H9 (cell line): ENCODE measurements around the gene NTRK2. TPM values are rescaled to one million over a fixed set of nuclear protein-coding genes. Genes with fewer than 3 reads are reported as not detected.

Experiments used
- DNase-seq: peaks from one replicate; pipeline ENCODE4 v3.0.0-alpha.2; 2017
- H2AFZ ChIP-seq: one replicate; pipeline ENCODE4 v1.6.1; 2013; ENCODE audit warnings: mild to moderate bottlenecking, low read length, control low read depth, moderate library complexity
- H2AK5ac ChIP-seq: 2 replicates; pipeline ENCODE4 v1.6.1; 2013; ENCODE audit warnings: low read length, control low read depth, mixed read lengths; ENCODE audit not compliant: insufficient read length
- H2BK120ac ChIP-seq: one replicate; pipeline ENCODE4 v1.6.1; 2013; ENCODE audit warnings: low read depth, mild to moderate bottlenecking, low read length, control low read depth, inconsistent platforms; ENCODE audit not compliant: poor library complexity, severe bottlenecking
- H2BK12ac ChIP-seq: 2 replicates; pipeline ENCODE4 v1.6.1; 2013; ENCODE audit warnings: low read length, control low read depth, mixed read lengths, low read depth; ENCODE audit not compliant: insufficient read length
- H2BK15ac ChIP-seq: 2 replicates; pipeline ENCODE4 v1.6.1; 2013; ENCODE audit warnings: low read depth, low read length, control low read depth
- H2BK20ac ChIP-seq: one replicate; pipeline ENCODE4 v1.6.1; 2013; ENCODE audit warnings: low read depth, mild to moderate bottlenecking, low read length, control low read depth, inconsistent platforms; ENCODE audit not compliant: poor library complexity, severe bottlenecking
- H2BK5ac ChIP-seq: 2 replicates; pipeline ENCODE4 v1.6.1; 2013; ENCODE audit warnings: low read length, control low read depth, mixed read lengths; ENCODE audit not compliant: insufficient read length
- H3K14ac ChIP-seq: 2 replicates; pipeline ENCODE4 v1.6.1; 2013; ENCODE audit warnings: low read length, control low read depth; ENCODE audit not compliant: insufficient read depth
- H3K18ac ChIP-seq: 2 replicates; pipeline ENCODE4 v1.6.1; 2013; ENCODE audit warnings: low read depth, mild to moderate bottlenecking, mixed read lengths, low read length, control low read depth; ENCODE audit not compliant: insufficient read length
- H3K23ac ChIP-seq: 2 replicates; pipeline ENCODE4 v1.6.1; 2013; ENCODE audit warnings: low read length, control low read depth, mixed read lengths, low read depth; ENCODE audit not compliant: insufficient read length
- H3K23me2 ChIP-seq: 2 replicates; pipeline ENCODE4 v1.6.1; 2013; ENCODE audit warnings: low read depth, mild to moderate bottlenecking, mixed read lengths, low read length, control low read depth; ENCODE audit not compliant: insufficient read length, poor library complexity, severe bottlenecking
- H3K27ac ChIP-seq: 2 replicates; pipeline ENCODE4 v1.5.1; 2013; ENCODE audit warnings: low read length, control low read depth, mixed read lengths, low read depth; ENCODE audit not compliant: insufficient read length
- H3K27me3 ChIP-seq: 2 replicates; pipeline ENCODE4 v1.6.1; 2013; ENCODE audit warnings: low read length, control low read depth, inconsistent platforms; ENCODE audit not compliant: insufficient read depth
- H3K4ac ChIP-seq: 2 replicates; pipeline ENCODE4 v1.6.1; 2013; ENCODE audit warnings: low read depth, mild to moderate bottlenecking, control low read depth, inconsistent platforms, low read length, moderate library complexity
- H3K4me1 ChIP-seq: 2 replicates; pipeline ENCODE4 v1.6.1; 2013; ENCODE audit warnings: low read length, control low read depth, inconsistent platforms; ENCODE audit not compliant: insufficient read depth
- H3K4me2 ChIP-seq: 2 replicates; pipeline ENCODE4 v1.6.1; 2013; ENCODE audit warnings: low read length, control low read depth, mixed read lengths; ENCODE audit not compliant: insufficient read length, insufficient read depth
- H3K56ac ChIP-seq: 2 replicates; pipeline ENCODE4 v1.6.1; 2013; ENCODE audit warnings: low read depth, mild to moderate bottlenecking, mixed read lengths, low read length, control low read depth; ENCODE audit not compliant: insufficient read length
- H3K79me1 ChIP-seq: 2 replicates; pipeline ENCODE4 v1.6.1; 2013; ENCODE audit warnings: low read depth, mild to moderate bottlenecking, moderate library complexity, low read length, control low read depth, inconsistent platforms; ENCODE audit not compliant: insufficient read depth, poor library complexity, severe bottlenecking
- H3K79me2 ChIP-seq: 2 replicates; pipeline ENCODE4 v1.6.1; 2013; ENCODE audit warnings: low read length, control low read depth, inconsistent platforms; ENCODE audit not compliant: insufficient read depth
- H3K9ac ChIP-seq: 2 replicates; pipeline ENCODE4 v1.6.1; 2013; ENCODE audit warnings: low read length, control low read depth, mixed read lengths; ENCODE audit not compliant: insufficient read length; ENCODE audit errors: extremely low read depth
- H3K9me3 ChIP-seq: one replicate; pipeline ENCODE4 v1.6.1; 2013; ENCODE audit warnings: low read depth, low read length, inconsistent platforms; ENCODE audit not compliant: control insufficient read depth
- H3T11ph ChIP-seq: one replicate; pipeline ENCODE4 v1.6.1; 2013; ENCODE audit warnings: mild to moderate bottlenecking, low read length, control low read depth, inconsistent platforms
- H4K20me1 ChIP-seq: one replicate; pipeline ENCODE4 v1.6.1; 2013; ENCODE audit not compliant: control insufficient read depth, insufficient read length, insufficient read depth
- H4K5ac ChIP-seq: 2 replicates; pipeline ENCODE4 v1.6.1; 2013; ENCODE audit warnings: low read depth, mild to moderate bottlenecking, mixed read lengths, low read length, control low read depth; ENCODE audit not compliant: insufficient read length
- H4K8ac ChIP-seq: replicated peaks from 2 replicates; pipeline ENCODE4 v1.6.1; 2013; ENCODE audit warnings: low read length, control low read depth, mixed read lengths, low read depth; ENCODE audit not compliant: insufficient read length
- H4K91ac ChIP-seq: 2 replicates; pipeline ENCODE4 v1.6.1; 2013; ENCODE audit warnings: low read depth, mild to moderate bottlenecking, moderate library complexity, mixed read lengths, low read length, control low read depth; ENCODE audit not compliant: insufficient read length
- H3K27ac Mint-ChIP-seq, 3 experiments: 2 replicates in 2 of 3; 3 replicates in 1 of 3; pipeline ENCODE4 v1.8.0; 2020 to 2021; ENCODE audit warnings: mixed read lengths in 3 of 3, mild to moderate bottlenecking in 1 of 3, moderate library complexity in 1 of 3
- H3K27me3 Mint-ChIP-seq: 2 replicates; pipeline ENCODE4 v1.8.0; 2021; ENCODE audit warnings: low read depth, mild to moderate bottlenecking, moderate library complexity, mixed read lengths
- H3K36me3 Mint-ChIP-seq, 3 experiments: 2 replicates in 2 of 3; 3 replicates in 1 of 3; pipeline ENCODE4 v1.8.0; 2020 to 2021; ENCODE audit warnings: low read depth in 3 of 3, mixed read lengths in 3 of 3; ENCODE audit not compliant: insufficient read depth in 1 of 3
- H3K4me1 Mint-ChIP-seq, 2 experiments: 2 replicates each; pipeline ENCODE4 v1.8.0; 2020; ENCODE audit warnings: mixed read lengths in 2 of 2
- H3K4me3 Mint-ChIP-seq, 2 experiments: 2 replicates in 1 of 2; 3 replicates in 1 of 2; pipeline ENCODE4 v1.8.0; 2020 to 2021; ENCODE audit warnings: mild to moderate bottlenecking in 2 of 2, mixed read lengths in 2 of 2, moderate library complexity in 1 of 2
- H3K9me3 Mint-ChIP-seq, 2 experiments: 2 replicates in 1 of 2; 3 replicates in 1 of 2; pipeline ENCODE4 v1.8.0; 2020; ENCODE audit warnings: mild to moderate bottlenecking in 2 of 2, mixed read lengths in 2 of 2, moderate library complexity in 1 of 2
- WGBS: extraction: QIAGEN DNeasy Blood & Tissue Kit; methylation state at CpG from one replicate; pipeline ENCODE4 v1.1.7; 2013; ENCODE audit warnings: missing lambda C conversion rate, low lambda C conversion rate, mixed read lengths; ENCODE audit not compliant: insufficient read length; ENCODE audit errors: extremely low coverage; 5-methylcytosine and 5-hydroxymethylcytosine counted together
- long read RNA-seq: library from polyadenylated mRNA; unstranded; transcript quantifications from one replicate; pipeline ENCODE4 v2.0.0, GENCODE V29; 2020
- total RNA-seq: library from RNA; stranded (reverse); gene quantifications from 2 replicates; pipeline ENCODE4 v1.2.1, GENCODE V29; 2021
- TF ChIP-seq, protein P1 (sequence below): fragments of 200-600 bp; sonication (generic); conservative IDR thresholded peaks from 3 replicates; pipeline ENCODE4 v1.8.0; 2021; ENCODE audit warnings: antibody characterized with exemption, mild to moderate bottlenecking

Gene NTRK2
- total RNA-seq: 0.02 TPM in 1 of 2 replicates, not detected in the other
- long read RNA-seq, full-length matches to known transcripts: 1 of 2 reads
- long read RNA-seq, partial matches to known transcripts: 0 of 2 reads
- long read RNA-seq, other reads (novel, unspliced or antisense): 1 of 2 reads

DNA sequence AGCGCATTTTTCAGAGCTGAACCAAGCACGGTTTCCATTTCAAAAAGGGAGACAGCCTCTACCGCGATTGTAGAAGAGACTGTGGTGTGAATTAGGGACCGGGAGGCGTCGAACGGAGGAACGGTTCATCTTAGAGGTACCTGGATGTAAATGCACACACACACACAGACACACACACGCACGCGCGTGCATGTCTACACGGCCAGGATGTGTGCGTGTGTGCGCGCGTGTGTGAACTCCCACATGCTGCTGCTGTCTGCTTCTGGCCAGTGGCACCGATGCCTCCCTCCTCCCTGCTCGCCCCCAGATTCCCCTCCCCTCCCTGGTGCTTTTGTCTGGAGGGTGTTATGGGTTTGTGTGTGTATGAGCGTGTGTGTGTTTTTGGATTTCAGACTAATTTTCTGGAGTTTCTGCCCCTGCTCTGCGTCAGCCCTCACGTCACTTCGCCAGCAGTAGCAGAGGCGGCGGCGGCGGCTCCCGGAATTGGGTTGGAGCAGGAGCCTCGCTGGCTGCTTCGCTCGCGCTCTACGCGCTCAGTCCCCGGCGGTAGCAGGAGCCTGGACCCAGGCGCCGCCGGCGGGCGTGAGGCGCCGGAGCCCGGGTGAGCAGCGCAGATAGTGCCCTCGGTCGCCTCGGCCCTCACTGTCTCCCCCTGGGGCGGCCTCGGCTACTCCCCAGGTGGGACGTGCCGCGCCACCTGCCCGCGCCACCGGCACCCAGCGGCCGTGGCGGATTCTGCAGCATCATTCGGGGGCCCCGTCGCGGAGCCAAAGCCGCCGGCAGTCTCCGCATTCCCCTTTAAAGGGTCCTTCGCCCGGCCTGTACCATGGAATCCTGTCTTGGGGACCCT lies at the start of gene NTRK2:
NTRK2 (plus strand) TSS at position 442 of the 850 bp plus-strand sequence. CDS start 1,020 bp downstream, outside the sequence.
- H3K79me2 ChIP-seq: no peaks in the 10 kb centered on the region
- no peaks in the 10 kb centered on the region for H4K20me1 ChIP-seq
- no peak within 1 kb of the TSS for H2BK15ac ChIP-seq
- H4K8ac ChIP-seq: no peak within 1 kb of the TSS
- H3K18ac ChIP-seq: no peak within 1 kb of the TSS
- no peak within 1 kb of the TSS for H2AFZ ChIP-seq
- H2BK5ac ChIP-seq: no peak within 1 kb of the TSS
- no peaks in the 10 kb centered on the region for H3K4me1 ChIP-seq
- H3K27me3 Mint-ChIP-seq: peaks cover 90% of the 10 kb centered on the region
- no peak within 1 kb of the TSS for H4K91ac ChIP-seq
- H3K27me3 ChIP-seq: peaks cover 41% of the 10 kb centered on the region; the same call in 1 of the 2 replicates
- H3K4ac ChIP-seq: no peak within 1 kb of the TSS
- no peak within 1 kb of the TSS for H2BK12ac ChIP-seq
- H2AK5ac ChIP-seq: no peak within 1 kb of the TSS
- H3K9ac ChIP-seq: no peak within 1 kb of the TSS
- H3K4me1 Mint-ChIP-seq: peaks cover 21 to 23% of the 10 kb centered on the region in 2 experiments
- TF ChIP-seq, protein P1, sequence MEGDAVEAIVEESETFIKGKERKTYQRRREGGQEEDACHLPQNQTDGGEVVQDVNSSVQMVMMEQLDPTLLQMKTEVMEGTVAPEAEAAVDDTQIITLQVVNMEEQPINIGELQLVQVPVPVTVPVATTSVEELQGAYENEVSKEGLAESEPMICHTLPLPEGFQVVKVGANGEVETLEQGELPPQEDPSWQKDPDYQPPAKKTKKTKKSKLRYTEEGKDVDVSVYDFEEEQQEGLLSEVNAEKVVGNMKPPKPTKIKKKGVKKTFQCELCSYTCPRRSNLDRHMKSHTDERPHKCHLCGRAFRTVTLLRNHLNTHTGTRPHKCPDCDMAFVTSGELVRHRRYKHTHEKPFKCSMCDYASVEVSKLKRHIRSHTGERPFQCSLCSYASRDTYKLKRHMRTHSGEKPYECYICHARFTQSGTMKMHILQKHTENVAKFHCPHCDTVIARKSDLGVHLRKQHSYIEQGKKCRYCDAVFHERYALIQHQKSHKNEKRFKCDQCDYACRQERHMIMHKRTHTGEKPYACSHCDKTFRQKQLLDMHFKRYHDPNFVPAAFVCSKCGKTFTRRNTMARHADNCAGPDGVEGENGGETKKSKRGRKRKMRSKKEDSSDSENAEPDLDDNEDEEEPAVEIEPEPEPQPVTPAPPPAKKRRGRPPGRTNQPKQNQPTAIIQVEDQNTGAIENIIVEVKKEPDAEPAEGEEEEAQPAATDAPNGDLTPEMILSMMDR: peak; percentile 50
- H3K4me3 Mint-ChIP-seq: peak within 1 kb of the TSS; percentile 64 to 81
- WGBS: no CpG with 5 or more reads among the region's 69 CpGs
- H2BK20ac ChIP-seq: no peak within 1 kb of the TSS
- no peaks in the 10 kb centered on the region for H3K9me3 ChIP-seq
- no peak within 1 kb of the TSS for H2BK120ac ChIP-seq
- peak; percentile 58 for DNase-seq
- no peaks in the 10 kb centered on the region for H3K36me3 Mint-ChIP-seq
- H3K9me3 Mint-ChIP-seq: peaks cover 2 to 4% of the 10 kb centered on the region in 2 experiments; a peak in 4 of 5 replicates
- peaks cover 29% of the 10 kb centered on the region for H3K23me2 ChIP-seq
- no peak within 1 kb of the TSS for H4K5ac ChIP-seq
- no peaks in the 10 kb centered on the region for H3K79me1 ChIP-seq
- H3K27ac ChIP-seq: no peak within 1 kb of the TSS
- no peak within 1 kb of the TSS for H3K23ac ChIP-seq
- H3K4me2 ChIP-seq: peak within 1 kb of the TSS; percentile 65
- no peak within 1 kb of the TSS for H3K27ac Mint-ChIP-seq
- no peak within 1 kb of the TSS for H3T11ph ChIP-seq
- no peak within 1 kb of the TSS; the same call in 1 of the 2 replicates for H3K14ac ChIP-seq
- H3K56ac ChIP-seq: no peak within 1 kb of the TSS
